B cell (primary cell): ENCODE data around the gene TMEM45B. TPM values are rescaled to one million over a fixed set of nuclear protein-coding genes. Genes with fewer than 3 reads are reported as not detected.
"Not testable (repeated sequence)": the region's sequence is repeated elsewhere in the genome, so short reads cannot be mapped to it uniquely, and the experiment has no call there.

ENCODE experiments used
- ATAC-seq: fragments of 200-7000 bp; cut with Tn5 transposase; one replicate; pipeline ENCODE4 v1.10.0; 2021; ENCODE audit warnings: low read depth, mild to moderate bottlenecking, moderate number of reproducible peaks, moderate library complexity
- CTCF ChIA-PET: fragments of 350-600 bp; sonication (Branson Sonifier 250); formaldehyde crosslinking; loops from one replicate; lab custom pipeline; 2021; ENCODE audit warnings: antibody characterized with exemption, inconsistent platforms; lab: Charles Lee
- POLR2A ChIA-PET: fragments of 350-600 bp; sonication (Branson Sonifier 250); formaldehyde crosslinking; loops from one replicate; lab custom pipeline; 2021; ENCODE audit warnings: antibody characterized with exemption; lab: Charles Lee
- DNase-seq: peaks from one replicate; pipeline ENCODE4 v3.0.0; 2013
- H2AFZ ChIP-seq: 2 replicates; pipeline ENCODE4 v1.6.1; 2012; ENCODE audit warnings: mild to moderate bottlenecking, low read depth, low read length; ENCODE audit not compliant: insufficient read depth, poor library complexity, severe bottlenecking
- H3K27ac ChIP-seq, 2 donors: 1 replicate in 1 of 2; 2 replicates in 1 of 2; pipeline ENCODE4 v1.5.1; 2012 to 2013; ENCODE audit warnings: low read length in 2 of 2, mild to moderate bottlenecking in 2 of 2, moderate library complexity in 1 of 2
- H3K27me3 ChIP-seq, 4 experiments: fragments of 200-600 bp in 1 of 4; sonication (generic) in 1 of 4; replicated peaks in 1 of 4; 1 replicate in 2 of 4; 2 replicates in 2 of 4; pipeline versions ENCODE4 v1.6.1 to v1.7.0; 2013 to 2016; ENCODE audit warnings: low read length in 3 of 4, mild to moderate bottlenecking in 2 of 4, mixed read lengths in 1 of 4, moderate library complexity in 1 of 4; ENCODE audit not compliant: insufficient read depth in 4 of 4, control insufficient read depth in 3 of 4; ENCODE audit errors: control extremely low read depth in 1 of 4
- H3K36me3 ChIP-seq, 2 experiments: replicated peaks in 1 of 2; 1 replicate in 1 of 2; 2 replicates in 1 of 2; pipeline versions ENCODE4 v1.6.1 to v1.7.1; 2013; ENCODE audit warnings: low read length in 1 of 2; ENCODE audit not compliant: insufficient read depth in 2 of 2, control insufficient read depth in 1 of 2; ENCODE audit errors: control extremely low read depth in 1 of 2, extremely low read depth in 1 of 2
- H3K4me1 ChIP-seq, 2 donors: fragments of 200-600 bp in 1 of 2; sonication (generic) in 1 of 2; 1 replicate in 1 of 2; 2 replicates in 1 of 2; pipeline versions ENCODE4 v1.5.1 to v1.6.1; 2013 to 2017; ENCODE audit warnings: low read length in 2 of 2; ENCODE audit not compliant: control insufficient read depth in 2 of 2, insufficient read depth in 2 of 2
- H3K4me2 ChIP-seq: replicated peaks from 2 replicates; pipeline ENCODE3; 2012; ENCODE audit warnings: mild to moderate bottlenecking, low read depth, low read length; ENCODE audit not compliant: poor library complexity, severe bottlenecking
- H3K4me3 ChIP-seq, 5 experiments: fragments of 200-600 bp in 1 of 5; sonication (generic) in 1 of 5; 1 replicate in 3 of 5; 2 replicates in 2 of 5; pipeline versions ENCODE4 v1.5.1 to v1.7.0; 2011 to 2016; ENCODE audit warnings: low read length in 4 of 5, mild to moderate bottlenecking in 4 of 5, low read depth in 2 of 5, control low read depth in 1 of 5, moderate library complexity in 1 of 5; ENCODE audit not compliant: insufficient read depth in 1 of 5; ENCODE audit errors: control extremely low read depth in 1 of 5, extremely low read depth in 1 of 5
- H3K79me2 ChIP-seq: fragments of 200-600 bp; sonication (generic); one replicate; pipeline ENCODE4 v1.6.0; 2016; ENCODE audit warnings: low read length; ENCODE audit not compliant: control insufficient read depth, insufficient read depth
- H3K9ac ChIP-seq: fragments of 200-600 bp; sonication (generic); 2 replicates; pipeline ENCODE4 v1.6.1; 2017; ENCODE audit warnings: mild to moderate bottlenecking, low read length, moderate library complexity
- H3K9me3 ChIP-seq, 3 donors: one replicate each; pipeline versions ENCODE4 v1.6.1 to v1.7.1; 2013; ENCODE audit warnings: low read length in 2 of 3; ENCODE audit not compliant: control insufficient read depth in 2 of 3, insufficient read depth in 1 of 3; ENCODE audit errors: control extremely low read depth in 1 of 3
- H4K20me1 ChIP-seq: 2 replicates; pipeline ENCODE4 v1.6.0; 2012; ENCODE audit warnings: mild to moderate bottlenecking, low read length; ENCODE audit not compliant: insufficient read depth, control insufficient read depth, poor library complexity, severe bottlenecking
- H3K27ac Mint-ChIP-seq: one replicate; pipeline ENCODE4 v1.8.0; 2021; ENCODE audit warnings: mixed read lengths
- H3K27me3 Mint-ChIP-seq: one replicate; pipeline ENCODE4 v1.8.0; 2021; ENCODE audit warnings: mixed read lengths
- H3K4me1 Mint-ChIP-seq: one replicate; pipeline ENCODE4 v1.8.0; 2021; ENCODE audit warnings: mixed read lengths
- H3K4me3 Mint-ChIP-seq: one replicate; pipeline ENCODE4 v1.8.0; 2021; ENCODE audit warnings: mixed read lengths
- H3K9me3 Mint-ChIP-seq: one replicate; pipeline ENCODE4 v1.8.0; 2022; ENCODE audit warnings: mixed read lengths; ENCODE audit not compliant: insufficient read depth
- WGBS: methylation state at CpG from one replicate; pipeline ENCODE4 v1.1.5; 2013; ENCODE audit warnings: missing lambda C conversion rate; ENCODE audit not compliant: insufficient coverage; 5-methylcytosine and 5-hydroxymethylcytosine counted together
- intact Hi-C: fragments of 100-400 bp; cut with micrococcal nuclease; formaldehyde crosslinking; loops from one replicate; pipeline ENCODE4 v1.10.0; 2022
- polyA plus RNA-seq: library from polyadenylated mRNA; depleted of rRNA; stranded (reverse); fragments of >200 nt; gene quantifications from 2 replicates; pipeline ENCODE4 v1.2.3, GENCODE V29; 2012
- total RNA-seq, 2 donors: library from RNA; stranded (reverse); fragments of 120-200 nt in 1 of 2; gene quantifications; 1 replicate in 1 of 2; 2 replicates in 1 of 2; pipeline versions ENCODE4 v1.2.3 to v1.2.4, GENCODE V29; 2013 to 2022

Gene TMEM45B
- total and polyA plus RNA-seq, 2 donors (not counting 1 experiment from before 2014, with no cell fraction given) = not detected

DNA sequence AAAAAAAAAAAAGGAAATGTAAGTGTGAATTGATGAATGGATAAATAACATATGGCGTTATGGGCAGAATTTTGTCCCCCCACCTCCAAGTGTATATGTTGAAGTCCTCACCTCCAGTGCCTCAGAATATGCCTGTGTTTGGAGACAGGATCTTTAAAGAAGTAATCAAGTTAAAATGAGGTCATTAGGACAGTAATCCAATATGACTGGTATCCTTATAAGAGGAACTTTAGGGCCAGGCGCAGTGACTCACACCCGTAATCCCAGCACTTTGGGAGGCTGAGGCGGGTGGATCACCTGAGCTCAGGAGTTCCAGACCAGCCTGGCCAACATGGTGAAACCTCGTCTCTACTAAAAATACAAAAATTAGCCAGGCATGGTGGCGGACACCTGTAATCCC, 17.6 kb downstream of the TMEM45B start:
- H3K27me3 ChIP-seq, H3K36me3 ChIP-seq, POLR2A ChIA-PET, H3K4me1 ChIP-seq, H3K4me3 ChIP-seq, H3K4me3 Mint-ChIP-seq, intact Hi-C loops, H3K79me2 ChIP-seq, H3K27ac ChIP-seq, DNase-seq, H3K4me2 ChIP-seq, H3K9ac ChIP-seq, H3K9me3 Mint-ChIP-seq, H3K27ac Mint-ChIP-seq, CTCF ChIA-PET, H3K9me3 ChIP-seq, H3K4me1 Mint-ChIP-seq, H2AFZ ChIP-seq, ATAC-seq, H4K20me1 ChIP-seq: not testable (repeated sequence)
- 100% methylated on average over 1 of the region's 6 CpGs for WGBS
- H3K27me3 Mint-ChIP-seq = peaks cover 15% of the 10 kb centered on the region

DNA sequence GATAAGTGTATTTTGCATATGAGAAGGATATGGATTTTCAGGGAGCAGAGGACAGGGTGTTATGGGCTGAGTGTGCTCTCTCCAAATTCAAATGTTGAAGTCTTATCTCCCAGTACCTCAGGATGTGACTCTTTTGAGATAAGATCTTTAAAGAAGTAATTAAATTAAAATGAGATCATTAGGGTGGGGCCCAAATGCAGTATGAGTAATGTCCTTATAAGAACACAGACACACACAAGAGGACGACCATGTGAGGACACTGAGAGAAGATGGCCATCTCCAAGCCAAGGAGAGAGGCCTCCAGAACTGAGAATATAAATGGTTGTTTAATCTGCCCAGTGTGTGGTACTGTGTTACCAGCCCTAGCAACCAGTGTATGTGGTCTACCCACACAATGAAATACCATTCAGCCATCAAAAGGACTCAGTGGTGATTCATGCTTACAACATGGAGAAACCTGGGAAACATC, 20.8 kb downstream of the TMEM45B start:
- H3K4me1 ChIP-seq, H3K4me1 Mint-ChIP-seq, H3K9me3 Mint-ChIP-seq, ATAC-seq, H3K27ac ChIP-seq, DNase-seq, H2AFZ ChIP-seq, H4K20me1 ChIP-seq, H3K36me3 ChIP-seq, H3K4me3 ChIP-seq, H3K27ac Mint-ChIP-seq, H3K79me2 ChIP-seq, intact Hi-C loops, H3K4me2 ChIP-seq, CTCF ChIA-PET, H3K27me3 ChIP-seq, H3K4me3 Mint-ChIP-seq, H3K9me3 ChIP-seq, H3K9ac ChIP-seq, POLR2A ChIA-PET: not testable (repeated sequence)
- peaks cover 16% of the 10 kb centered on the region for H3K27me3 Mint-ChIP-seq
- WGBS = no CpG with 5 or more reads among the region's 1 CpG
